Measurements from ENCODE around the gene CIRBP. TPM values are rescaled to one million over a fixed set of nuclear protein-coding genes. Genes with fewer than 3 reads are reported as not detected.

The CIRBP gene
- total and polyA plus RNA-seq, 9 of the 15 experiments (the other 6 are each of a cell fraction or from before 2014, with no cell fraction given): 20.5 to 327 (median 176) TPM

GRCh38 chr19:1241417-1242095, 27.6 kb upstream of the CIRBP start, which contains the start of gene ATP5F1D (continued):
- TF ChIP-seq, protein P1, sequence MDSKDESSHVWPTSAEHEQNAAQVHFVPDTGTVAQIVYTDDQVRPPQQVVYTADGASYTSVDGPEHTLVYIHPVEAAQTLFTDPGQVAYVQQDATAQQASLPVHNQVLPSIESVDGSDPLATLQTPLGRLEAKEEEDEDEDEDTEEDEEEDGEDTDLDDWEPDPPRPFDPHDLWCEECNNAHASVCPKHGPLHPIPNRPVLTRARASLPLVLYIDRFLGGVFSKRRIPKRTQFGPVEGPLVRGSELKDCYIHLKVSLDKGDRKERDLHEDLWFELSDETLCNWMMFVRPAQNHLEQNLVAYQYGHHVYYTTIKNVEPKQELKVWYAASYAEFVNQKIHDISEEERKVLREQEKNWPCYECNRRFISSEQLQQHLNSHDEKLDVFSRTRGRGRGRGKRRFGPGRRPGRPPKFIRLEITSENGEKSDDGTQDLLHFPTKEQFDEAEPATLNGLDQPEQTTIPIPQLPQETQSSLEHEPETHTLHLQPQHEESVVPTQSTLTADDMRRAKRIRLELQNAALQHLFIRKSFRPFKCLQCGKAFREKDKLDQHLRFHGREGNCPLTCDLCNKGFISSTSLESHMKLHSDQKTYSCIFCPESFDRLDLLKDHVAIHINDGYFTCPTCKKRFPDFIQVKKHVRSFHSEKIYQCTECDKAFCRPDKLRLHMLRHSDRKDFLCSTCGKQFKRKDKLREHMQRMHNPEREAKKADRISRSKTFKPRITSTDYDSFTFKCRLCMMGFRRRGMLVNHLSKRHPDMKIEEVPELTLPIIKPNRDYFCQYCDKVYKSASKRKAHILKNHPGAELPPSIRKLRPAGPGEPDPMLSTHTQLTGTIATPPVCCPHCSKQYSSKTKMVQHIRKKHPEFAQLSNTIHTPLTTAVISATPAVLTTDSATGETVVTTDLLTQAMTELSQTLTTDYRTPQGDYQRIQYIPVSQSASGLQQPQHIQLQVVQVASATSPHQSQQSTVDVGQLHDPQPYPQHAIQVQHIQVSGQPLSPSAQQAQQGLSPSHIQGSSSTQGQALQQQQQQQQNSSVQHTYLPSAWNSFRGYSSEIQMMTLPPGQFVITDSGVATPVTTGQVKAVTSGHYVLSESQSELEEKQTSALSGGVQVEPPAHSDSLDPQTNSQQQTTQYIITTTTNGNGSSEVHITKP (IDR thresholded peaks at IDR 0.05; ENCODE audit: partially characterized antibody): peak; percentile 70
- peak; percentile 56 for TF ChIP-seq MEIS2 (IDR thresholded peaks at IDR 0.05; ENCODE audit: partially characterized antibody)
- TF ChIP-seq, protein P2, sequence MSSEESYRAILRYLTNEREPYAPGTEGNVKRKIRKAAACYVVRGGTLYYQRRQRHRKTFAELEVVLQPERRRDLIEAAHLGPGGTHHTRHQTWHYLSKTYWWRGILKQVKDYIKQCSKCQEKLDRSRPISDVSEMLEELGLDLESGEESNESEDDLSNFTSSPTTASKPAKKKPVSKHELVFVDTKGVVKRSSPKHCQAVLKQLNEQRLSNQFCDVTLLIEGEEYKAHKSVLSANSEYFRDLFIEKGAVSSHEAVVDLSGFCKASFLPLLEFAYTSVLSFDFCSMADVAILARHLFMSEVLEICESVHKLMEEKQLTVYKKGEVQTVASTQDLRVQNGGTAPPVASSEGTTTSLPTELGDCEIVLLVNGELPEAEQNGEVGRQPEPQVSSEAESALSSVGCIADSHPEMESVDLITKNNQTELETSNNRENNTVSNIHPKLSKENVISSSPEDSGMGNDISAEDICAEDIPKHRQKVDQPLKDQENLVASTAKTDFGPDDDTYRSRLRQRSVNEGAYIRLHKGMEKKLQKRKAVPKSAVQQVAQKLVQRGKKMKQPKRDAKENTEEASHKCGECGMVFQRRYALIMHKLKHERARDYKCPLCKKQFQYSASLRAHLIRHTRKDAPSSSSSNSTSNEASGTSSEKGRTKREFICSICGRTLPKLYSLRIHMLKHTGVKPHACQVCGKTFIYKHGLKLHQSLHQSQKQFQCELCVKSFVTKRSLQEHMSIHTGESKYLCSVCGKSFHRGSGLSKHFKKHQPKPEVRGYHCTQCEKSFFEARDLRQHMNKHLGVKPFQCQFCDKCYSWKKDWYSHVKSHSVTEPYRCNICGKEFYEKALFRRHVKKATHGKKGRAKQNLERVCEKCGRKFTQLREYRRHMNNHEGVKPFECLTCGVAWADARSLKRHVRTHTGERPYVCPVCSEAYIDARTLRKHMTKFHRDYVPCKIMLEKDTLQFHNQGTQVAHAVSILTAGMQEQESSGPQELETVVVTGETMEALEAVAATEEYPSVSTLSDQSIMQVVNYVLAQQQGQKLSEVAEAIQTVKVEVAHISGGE (CRISPR knock-in tag; IDR thresholded peaks at IDR 0.05): peak in 1 of 3 experiments; percentile 90; a peak in 2 of 6 replicates
- TF ChIP-seq GABPB1 (CRISPR knock-in tag; IDR thresholded peaks at IDR 0.05): peak; percentile 71
- no peak for TF ChIP-seq KAT7 (CRISPR knock-in tag; IDR thresholded peaks at IDR 0.05; ENCODE audit: borderline replicate concordance)
- TF ChIP-seq, protein P3, sequence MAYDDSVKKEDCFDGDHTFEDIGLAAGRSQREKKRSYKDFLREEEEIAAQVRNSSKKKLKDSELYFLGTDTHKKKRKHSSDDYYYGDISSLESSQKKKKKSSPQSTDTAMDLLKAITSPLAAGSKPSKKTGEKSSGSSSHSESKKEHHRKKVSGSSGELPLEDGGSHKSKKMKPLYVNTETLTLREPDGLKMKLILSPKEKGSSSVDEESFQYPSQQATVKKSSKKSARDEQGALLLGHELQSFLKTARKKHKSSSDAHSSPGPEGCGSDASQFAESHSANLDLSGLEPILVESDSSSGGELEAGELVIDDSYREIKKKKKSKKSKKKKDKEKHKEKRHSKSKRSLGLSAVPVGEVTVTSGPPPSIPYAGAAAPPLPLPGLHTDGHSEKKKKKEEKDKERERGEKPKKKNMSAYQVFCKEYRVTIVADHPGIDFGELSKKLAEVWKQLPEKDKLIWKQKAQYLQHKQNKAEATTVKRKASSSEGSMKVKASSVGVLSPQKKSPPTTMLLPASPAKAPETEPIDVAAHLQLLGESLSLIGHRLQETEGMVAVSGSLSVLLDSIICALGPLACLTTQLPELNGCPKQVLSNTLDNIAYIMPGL (CRISPR knock-in tag; IDR thresholded peaks at IDR 0.05): peak; percentile 52; the same call in 1 of the 2 replicates
- TF ChIP-seq, protein P4, sequence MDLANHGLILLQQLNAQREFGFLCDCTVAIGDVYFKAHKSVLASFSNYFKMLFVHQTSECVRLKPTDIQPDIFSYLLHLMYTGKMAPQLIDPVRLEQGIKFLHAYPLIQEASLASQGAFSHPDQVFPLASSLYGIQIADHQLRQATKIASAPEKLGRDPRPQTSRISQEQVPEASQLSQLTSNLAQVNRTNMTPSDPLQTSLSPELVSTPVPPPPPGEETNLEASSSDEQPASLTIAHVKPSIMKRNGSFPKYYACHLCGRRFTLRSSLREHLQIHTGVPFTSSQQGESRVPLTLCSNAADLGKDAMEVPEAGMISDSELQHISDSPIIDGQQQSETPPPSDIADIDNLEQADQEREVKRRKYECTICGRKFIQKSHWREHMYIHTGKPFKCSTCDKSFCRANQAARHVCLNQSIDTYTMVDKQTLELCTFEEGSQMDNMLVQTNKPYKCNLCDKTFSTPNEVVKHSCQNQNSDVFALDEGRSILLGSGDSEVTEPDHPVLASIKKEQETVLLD (IDR thresholded peaks at IDR 0.05): peak; percentile 95
- peak in 1 of 2 experiments; percentile 55; a peak in 3 of 4 replicates for TF ChIP-seq MAZ (CRISPR knock-in tag; conservative IDR thresholded peaks at IDR 0.05 in 1 of 2, IDR thresholded peaks at IDR 0.05 in 1 of 2)
- peak; percentile 69 for TF ChIP-seq SIN3B (IDR thresholded peaks at IDR 0.05; ENCODE audit: low read depth)
- TF ChIP-seq RAD51 (IDR thresholded peaks at IDR 0.05; ENCODE audit: borderline replicate concordance, low read depth): no peak
- TF ChIP-seq PRPF4 (IDR thresholded peaks at IDR 0.05; ENCODE audit: insufficient read depth, low read depth, low read length, poor library complexity, severe bottlenecking): no peak
- TF ChIP-seq, protein P5, sequence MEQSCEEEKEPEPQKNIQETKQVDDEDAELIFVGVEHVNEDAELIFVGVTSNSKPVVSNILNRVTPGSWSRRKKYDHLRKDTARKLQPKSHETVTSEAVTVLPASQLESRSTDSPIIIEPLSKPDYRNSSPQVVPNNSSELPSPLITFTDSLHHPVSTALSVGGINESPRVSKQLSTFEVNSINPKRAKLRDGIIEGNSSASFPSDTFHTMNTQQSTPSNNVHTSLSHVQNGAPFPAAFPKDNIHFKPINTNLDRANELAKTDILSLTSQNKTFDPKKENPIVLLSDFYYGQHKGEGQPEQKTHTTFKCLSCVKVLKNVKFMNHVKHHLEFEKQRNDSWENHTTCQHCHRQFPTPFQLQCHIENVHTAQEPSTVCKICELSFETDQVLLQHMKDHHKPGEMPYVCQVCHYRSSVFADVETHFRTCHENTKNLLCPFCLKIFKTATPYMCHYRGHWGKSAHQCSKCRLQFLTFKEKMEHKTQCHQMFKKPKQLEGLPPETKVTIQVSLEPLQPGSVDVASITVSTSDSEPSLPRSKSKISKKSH (CRISPR knock-in tag; IDR thresholded peaks at IDR 0.05): no peak

Data from K562 (cell line).